ENCODE results near the gene DGKB.

DGKB gene

DNA sequence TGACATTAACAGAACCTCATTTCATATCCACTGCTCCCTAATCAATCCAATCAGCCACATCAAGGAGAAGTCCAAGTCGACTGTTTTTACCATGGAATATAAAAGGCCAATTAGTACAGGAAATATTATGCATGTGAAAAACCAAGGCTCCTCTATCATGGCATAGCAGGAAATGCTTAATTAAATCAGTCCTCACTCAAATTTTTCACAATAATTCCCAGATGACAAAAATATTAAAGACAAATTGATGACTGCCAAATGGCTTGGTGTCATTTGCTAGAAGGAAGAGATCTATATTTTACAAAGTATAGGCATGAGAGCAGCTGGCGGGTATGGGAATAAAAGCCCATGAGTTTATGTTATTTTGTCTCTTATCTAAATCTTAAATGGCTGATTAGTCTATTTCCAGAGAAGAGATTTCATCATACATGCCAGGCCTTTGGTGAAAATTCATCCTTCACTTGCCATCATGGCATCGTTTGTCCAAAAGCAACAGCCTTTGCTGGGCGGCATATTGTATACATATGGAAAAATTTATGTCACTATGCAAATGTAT is 219.6 kb downstream of the DGKB start:
- no peak for DNase-seq

DNA sequence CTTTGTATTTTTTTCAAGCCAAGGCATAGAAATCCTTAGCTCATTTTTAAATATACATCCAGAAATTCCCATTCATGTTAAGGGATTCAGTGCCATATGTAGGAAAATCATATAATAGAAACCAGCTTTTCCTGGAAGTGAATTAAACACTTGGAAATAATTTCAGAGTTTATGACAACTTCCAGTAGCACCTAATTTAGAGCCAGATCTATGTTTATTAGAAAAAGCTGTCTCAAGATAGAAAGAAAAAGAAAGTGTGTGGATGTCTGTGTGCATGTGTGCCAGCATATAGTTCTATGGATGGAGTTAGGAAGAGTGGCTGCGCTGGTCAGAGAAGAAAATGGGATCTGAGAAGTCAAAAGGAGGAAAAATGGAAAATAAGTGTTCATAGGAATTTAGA is 225.7 kb downstream of the DGKB start:
- no peak for DNase-seq

DNA sequence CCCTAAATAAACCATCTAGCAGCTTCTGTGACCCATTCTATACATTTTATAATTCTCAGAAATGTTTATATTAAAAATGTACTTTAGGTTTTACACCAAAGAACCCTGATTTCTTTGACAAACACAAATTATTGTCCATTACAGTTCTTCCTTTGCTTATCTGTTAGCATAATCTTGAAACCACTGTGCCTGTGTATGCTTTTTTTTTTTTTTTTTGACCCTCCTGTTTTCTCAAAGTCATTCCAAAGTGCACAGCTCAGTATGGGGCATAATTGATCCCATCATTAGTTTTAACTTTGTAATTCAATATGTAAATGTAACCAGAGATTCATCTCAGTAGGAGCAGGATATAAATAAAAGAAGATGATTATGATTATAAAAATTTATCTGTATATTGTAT is 229.3 kb downstream of the DGKB start:
- DNase-seq = no peak

GRCh38 chr7:14666913-14667312 is 235.6 kb downstream of the DGKB start:
- DNase-seq = no peak

DNA sequence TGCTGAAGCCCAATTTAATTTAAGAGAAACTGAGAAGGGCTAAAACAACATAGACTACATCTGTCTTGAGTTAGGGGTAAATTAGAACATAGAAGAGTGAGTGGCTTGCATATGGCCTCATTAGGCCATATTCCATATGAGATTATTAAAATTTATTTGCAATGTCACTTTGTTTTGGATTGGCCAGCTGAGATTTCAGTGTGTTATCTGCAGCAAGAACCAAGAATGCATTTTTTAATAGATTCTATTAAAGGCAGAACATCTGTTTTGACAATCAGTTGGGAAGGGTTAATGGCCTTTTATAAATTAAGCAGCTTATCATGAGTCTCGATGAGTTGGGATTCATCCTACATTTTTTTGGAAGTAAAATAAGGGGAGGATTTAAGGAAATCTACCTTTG is 236.2 kb downstream of the DGKB start:
- DNase-seq = no peak

- no peak for DNase-seq
These were observed 262.8 kb downstream of the DGKB start for GRCh38 chr7:14639801-14640200.

- no peak for DNase-seq
These were observed 263.2 kb downstream of the DGKB start for GRCh38 chr7:14639329-14639728.

GRCh38 chr7:14637968-14638367 is 264.6 kb downstream of the DGKB start:
- DNase-seq = no peak

- DNase-seq = no peak
These were observed 266.6 kb downstream of the DGKB start for GRCh38 chr7:14635955-14636354.

DNA sequence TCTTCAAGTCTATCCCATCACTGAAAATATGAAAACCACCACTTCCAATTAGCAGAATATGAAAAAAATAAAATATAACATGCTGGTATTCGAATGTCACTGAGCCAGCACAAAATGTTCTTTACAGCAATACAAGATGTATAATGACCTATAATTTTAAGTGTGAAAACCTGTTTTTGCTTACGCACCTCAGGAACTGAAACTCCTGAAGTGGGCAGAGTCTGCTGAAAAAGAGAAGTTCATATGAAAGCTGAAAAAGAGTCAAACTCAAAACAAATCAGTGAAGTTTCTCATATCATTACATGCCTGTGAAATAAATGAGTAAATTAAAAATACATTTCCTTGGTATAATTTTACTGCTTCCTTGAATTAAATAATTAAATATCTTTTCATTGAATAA is 272.5 kb downstream of the DGKB start:
- no peak for DNase-seq

- DNase-seq = no peak
These were observed 274.0 kb downstream of the DGKB start for GRCh38 chr7:14628516-14628915.

DNA sequence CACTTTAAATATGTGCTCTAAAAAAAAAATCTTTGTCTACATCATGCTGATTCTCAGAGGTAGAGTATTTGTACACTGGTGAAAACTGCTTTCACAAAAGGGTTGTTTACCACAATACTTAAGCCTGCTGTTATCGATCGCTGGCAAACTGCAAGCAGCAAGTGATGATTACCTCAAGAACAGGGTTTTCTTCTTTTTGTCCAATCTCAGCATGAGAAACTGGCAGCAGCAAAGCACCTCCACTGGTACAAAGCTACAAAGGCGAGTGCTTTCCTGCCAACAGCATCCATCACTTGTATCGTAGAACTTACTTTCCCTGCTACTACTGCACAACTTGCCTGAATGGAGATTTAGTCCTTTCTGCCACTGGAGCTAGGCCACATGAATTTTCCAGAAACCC is 276.5 kb downstream of the DGKB start:
- DNase-seq = no peak

DNA sequence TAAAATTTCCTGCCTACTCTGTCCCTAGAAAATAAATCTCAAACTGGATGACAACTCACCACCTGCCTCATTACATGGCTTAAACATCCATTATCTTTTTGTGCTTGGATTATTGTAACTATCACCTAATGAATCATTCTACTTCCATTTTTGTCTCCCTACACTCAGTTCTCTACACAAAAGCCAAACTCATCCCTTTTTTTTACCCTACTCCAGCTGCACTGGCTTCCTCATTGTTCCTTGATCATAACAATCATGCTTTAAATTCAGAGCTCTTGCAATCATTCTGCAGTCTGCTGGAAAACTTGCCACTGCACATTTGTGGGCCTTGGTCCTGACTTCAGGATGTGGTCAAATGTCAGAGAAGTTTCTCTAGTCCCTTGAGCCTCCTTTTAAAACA is 280.0 kb downstream of the DGKB start:
- DNase-seq = no peak

GRCh38 chr7:14606101-14606500 is 296.4 kb downstream of the DGKB start:
- DNase-seq = peak; percentile 31

DNA sequence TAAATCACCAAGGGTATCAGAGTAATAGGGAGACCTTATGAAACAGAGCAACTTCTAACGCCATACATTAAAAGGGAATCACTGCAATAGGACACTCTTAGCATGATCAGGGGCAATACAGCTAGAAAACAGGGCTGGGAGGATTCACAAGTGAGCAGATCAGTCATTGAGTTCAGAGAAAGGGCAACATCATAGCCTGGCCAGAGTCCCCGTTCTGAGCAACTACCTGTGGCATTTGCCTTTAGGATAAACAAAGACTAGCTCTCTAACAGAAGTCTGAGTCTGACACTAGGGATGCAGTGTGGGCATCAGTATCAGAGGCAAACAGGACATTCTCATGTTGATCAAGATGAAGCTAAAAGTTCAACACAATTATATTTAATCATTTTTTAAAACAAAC is 297.9 kb downstream of the DGKB start:
- peak; percentile 71 for DNase-seq

DNA sequence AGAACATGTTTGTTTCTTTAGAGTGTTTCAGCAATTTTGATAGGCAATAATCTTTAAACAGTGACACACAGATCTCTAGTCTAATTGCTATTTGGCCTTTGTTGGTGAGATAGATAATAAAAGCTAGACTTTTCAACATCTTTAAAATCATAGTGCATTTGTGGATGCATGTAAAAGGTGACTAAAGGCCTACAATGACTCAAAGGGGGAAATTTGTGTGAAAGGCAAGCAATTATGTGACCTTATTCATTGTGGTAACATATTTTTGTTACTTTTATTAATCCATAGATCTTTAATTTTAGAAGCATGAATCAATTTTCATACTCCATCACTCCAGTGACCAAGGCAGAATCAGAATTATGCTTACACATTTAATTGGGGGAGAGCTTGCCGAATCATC is 299.7 kb downstream of the DGKB start:
- DNase-seq = no peak

GRCh38 chr7:14600766-14601367 is 301.7 kb downstream of the DGKB start:
- DNase-seq = no peak

DNA sequence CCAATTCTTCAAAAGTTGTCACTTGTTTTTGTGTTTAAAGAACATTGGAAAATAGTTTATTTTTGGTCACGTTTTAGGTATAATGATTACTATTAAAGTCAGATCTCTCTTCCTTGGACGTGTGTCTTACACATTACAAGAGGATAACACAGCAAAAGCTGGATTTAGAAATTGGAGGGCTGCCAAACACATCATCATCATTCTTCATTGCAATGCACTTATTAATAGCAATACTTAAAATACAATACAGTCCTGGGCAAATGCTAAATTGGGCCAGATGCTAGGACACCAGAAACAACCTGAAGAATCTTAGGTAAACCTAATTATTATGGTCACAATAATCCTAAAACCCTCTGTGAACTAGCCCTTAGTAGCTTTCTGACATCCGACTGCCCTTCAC is 303.6 kb downstream of the DGKB start:
- DNase-seq = peak; percentile 32

DNA sequence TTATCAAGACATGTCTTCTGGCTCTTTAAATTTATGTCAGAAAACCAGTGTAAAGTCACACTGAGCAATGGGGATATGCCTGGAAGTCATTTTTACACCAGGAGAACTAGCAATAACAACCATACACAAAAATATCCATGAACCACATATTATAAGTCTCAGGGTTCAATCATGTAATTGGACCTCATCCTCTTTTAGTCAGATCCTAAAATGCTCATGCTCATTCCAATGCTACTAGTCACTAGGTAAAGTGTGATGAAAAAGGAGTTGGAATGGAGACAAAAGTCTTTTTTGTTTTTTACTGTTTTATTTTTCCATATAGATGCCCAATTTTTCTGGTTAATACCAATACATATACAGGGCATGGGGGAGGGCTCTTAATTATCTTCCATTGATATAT is 306.1 kb downstream of the DGKB start:
- peak; percentile 54 for DNase-seq

DNA sequence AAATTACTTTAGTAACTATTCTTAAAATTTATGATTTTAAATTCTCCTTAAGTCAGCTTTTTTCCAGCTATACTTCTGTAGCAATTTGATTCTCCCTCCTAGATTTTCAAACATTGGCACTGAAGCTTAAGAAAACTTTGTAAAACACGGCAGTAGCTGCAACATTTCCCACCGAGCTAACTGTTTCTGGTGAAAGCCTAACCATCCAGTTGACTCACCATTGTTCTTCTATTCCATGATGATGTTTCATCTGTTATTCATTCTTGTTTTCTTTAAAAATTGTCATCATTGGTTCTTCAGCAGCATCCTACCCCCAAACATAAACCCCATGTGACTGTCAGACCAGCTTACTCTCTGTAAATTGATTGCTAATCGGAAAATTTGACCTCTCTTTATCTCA is 312.3 kb downstream of the DGKB start:
- no peak for DNase-seq

DNA sequence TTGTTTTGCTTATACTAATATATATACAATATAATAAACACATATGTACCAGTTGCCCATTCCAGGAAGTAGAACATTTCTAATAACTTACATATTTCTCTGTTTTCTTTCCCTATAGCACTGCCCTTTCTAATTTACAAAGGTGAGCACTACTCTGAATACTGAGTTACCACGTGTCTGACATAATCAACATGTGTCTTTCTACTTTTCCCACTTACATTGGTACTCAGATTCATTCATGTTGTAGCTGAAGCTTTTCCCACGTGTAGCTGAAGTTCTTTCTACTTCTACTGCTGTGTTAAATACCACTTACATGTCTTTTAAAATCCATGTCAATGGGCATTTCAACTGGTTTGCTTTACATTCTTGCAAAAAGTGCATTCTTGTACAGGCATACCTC is 317.3 kb downstream of the DGKB start:
- no peak for DNase-seq

DNA sequence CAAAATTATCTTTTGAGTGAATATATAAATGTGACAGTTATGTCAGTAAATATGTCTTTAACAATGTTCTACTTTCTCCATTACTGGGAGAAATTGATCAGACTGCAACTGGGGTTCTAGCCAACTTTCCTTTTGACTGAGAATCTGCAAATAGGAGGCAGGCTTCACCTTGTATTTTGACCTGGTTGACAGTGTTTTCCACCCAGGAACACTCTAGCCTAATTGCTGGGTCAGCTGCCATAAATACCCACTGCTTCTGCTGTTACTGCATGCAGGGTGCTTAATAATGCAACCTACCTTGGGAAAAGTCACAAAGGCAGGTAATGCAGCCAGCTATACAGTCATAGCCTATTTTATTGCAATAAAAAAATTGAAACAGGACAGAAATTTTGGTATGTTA is 319.0 kb downstream of the DGKB start:
- no peak for DNase-seq

- DNase-seq = no peak
These were observed 320.5 kb downstream of the DGKB start for GRCh38 chr7:14582010-14582409.

- no peak for DNase-seq
These were observed 322.6 kb downstream of the DGKB start for GRCh38 chr7:14579971-14580370.

DNA sequence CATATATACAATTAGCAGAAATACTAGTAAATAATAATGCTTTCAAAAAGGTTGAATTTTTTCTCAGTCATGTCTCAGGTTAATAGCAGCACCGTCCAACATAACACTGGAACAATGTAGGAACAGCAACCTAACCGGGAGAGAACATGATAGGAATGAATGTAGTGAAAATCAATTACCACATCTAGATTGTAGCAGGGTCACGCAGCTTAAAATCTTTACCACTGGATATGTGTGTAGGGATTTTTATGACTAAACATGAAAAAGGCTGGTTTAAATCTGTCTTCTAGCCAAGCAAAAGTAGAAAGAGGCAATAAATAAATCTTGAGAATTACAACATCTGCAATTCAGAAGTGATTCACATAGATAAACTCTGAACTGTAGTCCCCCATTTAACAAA is 326.0 kb downstream of the DGKB start:
- no peak for DNase-seq
